DND-41 (cell line): ENCODE data around the gene ALAS2.

Experiments used
- ATAC-seq: fragments of 200-7000 bp; cut with Tn5 transposase; 3 replicates; pipeline ENCODE4 v1.9.1; 2021; ENCODE audit warnings: low read depth; ENCODE audit not compliant: insufficient read depth
- DNase-seq: peaks from one replicate; pipeline ENCODE4 v3.0.0-alpha.2; 2020
- H2AFZ ChIP-seq: 2 replicates; pipeline ENCODE4 v1.6.0; 2012; ENCODE audit warnings: low read depth, low read length
- H3K27ac ChIP-seq: 2 replicates; pipeline ENCODE4 v1.5.1; 2012; ENCODE audit warnings: low read length, inconsistent platforms
- H3K27me3 ChIP-seq: fragments of 200-600 bp; sonication (generic); 2 replicates; pipeline ENCODE4 v1.6.0; 2012; ENCODE audit warnings: low read length, mild to moderate bottlenecking, inconsistent platforms; ENCODE audit not compliant: insufficient read depth, poor library complexity
- H3K36me3 ChIP-seq: 2 replicates; pipeline ENCODE4 v1.5.1; 2012; ENCODE audit warnings: low read length, inconsistent platforms; ENCODE audit not compliant: insufficient read depth
- H3K4me1 ChIP-seq: 2 replicates; pipeline ENCODE4 v1.5.1; 2012; ENCODE audit warnings: mild to moderate bottlenecking, low read length; ENCODE audit not compliant: insufficient read depth
- H3K4me2 ChIP-seq: 2 replicates; pipeline ENCODE4 v1.6.0; 2012; ENCODE audit warnings: mild to moderate bottlenecking, moderate library complexity, low read length, inconsistent platforms; ENCODE audit not compliant: insufficient read depth
- H3K4me3 ChIP-seq, 2 experiments: fragments of 200-600 bp in 1 of 2; shearing (Covaris generic) in 1 of 2; 2 replicates each; pipeline ENCODE4 v1.5.1; 2012 to 2016; ENCODE audit warnings: inconsistent platforms in 2 of 2, low read length in 2 of 2, mild to moderate bottlenecking in 2 of 2, low read depth in 1 of 2, moderate library complexity in 1 of 2
- H3K79me2 ChIP-seq: 2 replicates; pipeline ENCODE4 v1.6.0; 2012; ENCODE audit warnings: low read length, inconsistent platforms; ENCODE audit not compliant: insufficient read depth
- H3K9ac ChIP-seq: 2 replicates; pipeline ENCODE4 v1.6.0; 2012; ENCODE audit warnings: low read depth, mild to moderate bottlenecking, inconsistent platforms, low read length, moderate library complexity
- H3K9me3 ChIP-seq: 2 replicates; pipeline ENCODE4 v1.5.1; 2012; ENCODE audit warnings: low read length, moderate library complexity, mild to moderate bottlenecking, inconsistent platforms; ENCODE audit not compliant: insufficient read depth, severe bottlenecking
- H4K20me1 ChIP-seq: 2 replicates; pipeline ENCODE4 v1.6.0; 2012; ENCODE audit warnings: low read length; ENCODE audit not compliant: insufficient read depth
- EZH2 ChIP-seq: IDR thresholded peaks from 3 replicates; pipeline ENCODE4 v1.6.1; 2012; ENCODE audit warnings: borderline replicate concordance, low read depth, mild to moderate bottlenecking, moderate library complexity, low read length, inconsistent platforms; ENCODE audit not compliant: severe bottlenecking
- TF ChIP-seq, protein P1 (sequence below): IDR thresholded peaks from 2 replicates; pipeline ENCODE4 v1.5.1; 2012; ENCODE audit warnings: borderline replicate concordance, low read length, moderate library complexity, mild to moderate bottlenecking; ENCODE audit not compliant: poor library complexity, severe bottlenecking; ENCODE audit errors: extremely low read depth

The ALAS2 gene

DNA sequence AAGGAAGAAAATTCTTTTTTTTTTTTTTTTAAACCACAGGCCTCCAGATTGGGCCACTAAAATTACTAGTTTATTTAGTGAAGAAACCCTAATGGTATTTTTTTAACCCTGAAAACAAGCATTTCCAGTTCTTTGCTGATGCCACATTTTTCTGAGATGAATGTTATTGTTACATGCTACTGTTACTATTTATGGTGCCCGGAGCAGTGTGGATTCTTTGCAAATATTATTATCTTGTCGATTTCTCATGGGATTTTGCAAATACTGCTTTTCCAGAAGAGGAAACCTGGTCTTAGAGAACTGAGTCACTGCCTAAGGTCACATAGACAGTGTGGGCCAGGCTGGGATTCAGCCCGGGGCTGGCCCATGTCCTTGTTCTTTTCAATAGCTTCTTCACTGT is 8.7 kb upstream of the ALAS2 start:
- H3K36me3 ChIP-seq, result no peaks in the 10 kb centered on the region
- H3K4me3 ChIP-seq, result no peak overlapping the region
- H3K9ac ChIP-seq, result no peak overlapping the region
- no peak overlapping the region for H3K4me2 ChIP-seq
- no peaks in the 10 kb centered on the region for H3K4me1 ChIP-seq
- H2AFZ ChIP-seq, result no peak overlapping the region
- H3K79me2 ChIP-seq, result no peaks in the 10 kb centered on the region
- H3K9me3 ChIP-seq, result no peaks in the 10 kb centered on the region
- ATAC-seq, result no peak
- H3K27me3 ChIP-seq, result no peaks in the 10 kb centered on the region
- no peak for TF ChIP-seq EZH2
- TF ChIP-seq, protein P1, sequence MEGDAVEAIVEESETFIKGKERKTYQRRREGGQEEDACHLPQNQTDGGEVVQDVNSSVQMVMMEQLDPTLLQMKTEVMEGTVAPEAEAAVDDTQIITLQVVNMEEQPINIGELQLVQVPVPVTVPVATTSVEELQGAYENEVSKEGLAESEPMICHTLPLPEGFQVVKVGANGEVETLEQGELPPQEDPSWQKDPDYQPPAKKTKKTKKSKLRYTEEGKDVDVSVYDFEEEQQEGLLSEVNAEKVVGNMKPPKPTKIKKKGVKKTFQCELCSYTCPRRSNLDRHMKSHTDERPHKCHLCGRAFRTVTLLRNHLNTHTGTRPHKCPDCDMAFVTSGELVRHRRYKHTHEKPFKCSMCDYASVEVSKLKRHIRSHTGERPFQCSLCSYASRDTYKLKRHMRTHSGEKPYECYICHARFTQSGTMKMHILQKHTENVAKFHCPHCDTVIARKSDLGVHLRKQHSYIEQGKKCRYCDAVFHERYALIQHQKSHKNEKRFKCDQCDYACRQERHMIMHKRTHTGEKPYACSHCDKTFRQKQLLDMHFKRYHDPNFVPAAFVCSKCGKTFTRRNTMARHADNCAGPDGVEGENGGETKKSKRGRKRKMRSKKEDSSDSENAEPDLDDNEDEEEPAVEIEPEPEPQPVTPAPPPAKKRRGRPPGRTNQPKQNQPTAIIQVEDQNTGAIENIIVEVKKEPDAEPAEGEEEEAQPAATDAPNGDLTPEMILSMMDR, result no peak
- H3K27ac ChIP-seq, result no peak overlapping the region
- H4K20me1 ChIP-seq, result no peaks in the 10 kb centered on the region
- DNase-seq, result no peak

DNA sequence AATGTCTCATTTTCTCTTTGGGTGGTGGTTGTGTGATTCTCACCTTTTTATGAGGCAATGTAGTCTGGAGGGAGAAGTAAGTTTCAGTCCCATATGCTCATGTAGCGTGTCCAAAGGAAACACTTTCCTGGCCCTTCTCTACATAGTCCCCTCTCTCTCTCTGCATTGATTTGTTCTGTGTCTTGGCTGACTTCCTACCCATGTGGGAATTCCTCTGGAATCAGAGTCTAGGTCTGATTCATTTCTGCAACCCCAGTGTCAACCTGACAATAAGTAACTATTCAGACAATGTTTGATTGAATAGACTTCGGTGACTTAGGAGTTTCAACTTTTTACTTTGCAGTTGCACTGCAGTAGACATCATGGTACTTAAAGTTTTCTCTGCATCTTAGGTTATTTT is 2.7 kb upstream of the ALAS2 start:
- Histone ChIP-seq H3K4me1 (no peaks in the 10 kb centered on the region), H3K79me2 (no peaks in the 10 kb centered on the region), H3K4me2 (no peak overlapping the region), H3K9ac (no peak overlapping the region), H3K4me3 (no peak overlapping the region), H3K27me3 (no peaks in the 10 kb centered on the region), H3K36me3 (no peaks in the 10 kb centered on the region), H3K27ac (no peak overlapping the region), H3K9me3 (no peaks in the 10 kb centered on the region), H2AFZ (no peak overlapping the region), H4K20me1 (no peaks in the 10 kb centered on the region)
- no peak for ATAC-seq
- DNase-seq, result no peak
- no peak for TF ChIP-seq EZH2
- TF ChIP-seq, protein P1, result no peak

DNA sequence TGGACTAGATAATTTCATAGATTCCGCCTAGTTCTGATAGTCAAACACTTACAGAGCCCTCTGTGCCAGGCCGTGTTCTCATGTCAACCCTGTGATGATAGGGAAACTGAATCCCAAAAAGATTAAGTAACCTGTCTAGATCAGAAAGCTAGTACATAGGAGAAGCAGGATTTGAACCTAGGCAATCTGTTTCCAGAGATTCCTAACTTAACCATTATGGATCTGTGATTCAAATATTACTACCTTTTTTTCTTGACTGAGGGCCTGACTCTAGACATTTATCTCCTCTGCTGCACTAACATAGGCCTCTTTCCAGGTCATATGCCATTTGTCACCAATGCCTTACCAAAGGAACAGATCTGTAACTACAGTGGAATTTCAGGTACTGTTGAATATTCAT is 1.5 kb downstream of the ALAS2 start:
- TF ChIP-seq EZH2, result no peak
- TF ChIP-seq, protein P1, result no peak
- Histone ChIP-seq H3K27me3 (no peaks in the 10 kb centered on the region), H3K9ac (no peak overlapping the region), H3K36me3 (no peaks in the 10 kb centered on the region), H3K4me3 (no peak overlapping the region), H3K4me2 (no peak overlapping the region), H2AFZ (no peak overlapping the region), H3K27ac (no peak overlapping the region), H4K20me1 (no peaks in the 10 kb centered on the region), H3K79me2 (no peaks in the 10 kb centered on the region), H3K4me1 (no peaks in the 10 kb centered on the region), H3K9me3 (no peaks in the 10 kb centered on the region)
- ATAC-seq (no peak), DNase-seq (no peak)

DNA sequence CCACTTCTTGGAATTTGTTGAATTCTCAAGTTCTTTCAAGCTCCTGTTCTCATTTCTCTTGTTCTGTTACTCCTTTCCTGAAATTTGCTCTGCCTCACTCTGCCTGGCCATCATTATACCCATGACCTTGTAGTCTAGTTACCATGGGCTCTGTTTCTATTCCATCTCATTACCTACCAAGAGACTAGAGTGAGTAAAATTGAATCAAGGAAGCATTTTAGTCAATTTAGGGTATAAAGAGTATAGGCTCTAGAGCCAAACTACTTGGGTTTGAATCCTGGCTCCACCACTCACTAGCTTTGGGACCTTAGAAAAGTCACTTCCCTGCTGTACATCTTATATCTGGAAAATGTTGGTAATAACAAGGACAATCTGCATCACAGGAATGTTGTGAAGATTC is 2.2 kb downstream of the ALAS2 start:
- no peaks in the 10 kb centered on the region for H3K79me2 ChIP-seq
- H3K27ac ChIP-seq, result no peak overlapping the region
- H4K20me1 ChIP-seq, result no peaks in the 10 kb centered on the region
- no peak for DNase-seq
- H3K9ac ChIP-seq, result no peak overlapping the region
- no peaks in the 10 kb centered on the region for H3K4me1 ChIP-seq
- ATAC-seq, result no peak
- no peaks in the 10 kb centered on the region for H3K9me3 ChIP-seq
- TF ChIP-seq, protein P1, result no peak
- no peak for TF ChIP-seq EZH2
- no peaks in the 10 kb centered on the region for H3K27me3 ChIP-seq
- no peaks in the 10 kb centered on the region for H3K36me3 ChIP-seq
- H3K4me2 ChIP-seq, result no peak overlapping the region
- H3K4me3 ChIP-seq, result no peak overlapping the region
- H2AFZ ChIP-seq, result no peak overlapping the region
